Fibroblast of the aortic adventitia (primary cell): Measurements from ENCODE around the gene PRDM11. TPM values are rescaled to one million over a fixed set of nuclear protein-coding genes. Genes with fewer than 3 reads are reported as not detected.

Experiments
- DNase-seq: peaks from one replicate; pipeline ENCODE4 v3.0.0-alpha.2; 2010; ENCODE audit warnings: low read depth
- H3K4me3 ChIP-seq: 2 replicates; pipeline ENCODE4 v1.5.1; 2011; ENCODE audit warnings: low read depth, mild to moderate bottlenecking, control low read depth, low read length, moderate library complexity
- CTCF ChIP-seq: IDR thresholded peaks from 2 replicates; pipeline ENCODE4 v1.5.1; 2011; ENCODE audit warnings: mild to moderate bottlenecking, low read length, control low read depth, inconsistent platforms; ENCODE audit not compliant: insufficient read depth
- total RNA-seq: library from RNA; depleted of rRNA; stranded (reverse); fragments of >200 nt; gene quantifications from 2 replicates; pipeline ENCODE4 v1.2.3, GENCODE V29; 2012; ENCODE audit warnings: low replicate concordance

PRDM11 gene
- total RNA-seq, 1 donor, result 5.3 TPM

GRCh38 chr11:45282081-45282480 lies 135.6 kb downstream of the PRDM11 start:
- DNase-seq, result no peak
- no peak overlapping the region for H3K4me3 ChIP-seq
- TF ChIP-seq CTCF, result no peak

Other genes starting within 250 kb of the PRDM11 start
- 23.1 and 27.4 TPM in 2 replicates for gene TP53I11, start 195.8 kb upstream of the PRDM11 start, total RNA-seq
- gene SYT13, start 139.7 kb downstream of the PRDM11 start, total RNA-seq, result not detected in 2 replicates